SK-MEL-5 (cell line): ENCODE measurements around the gene KBTBD7. TPM values are rescaled to one million over a fixed set of nuclear protein-coding genes. Genes with fewer than 3 reads are reported as not detected.
A peak's percentile ranks its signal among the peaks of the same experiment; 100 is the strongest.

Experiments used
- DNase-seq: peaks from one replicate; pipeline ENCODE4 v3.0.0-alpha.2; 2016; ENCODE audit warnings: low read depth, low spot score
- in situ Hi-C: cut with HindIII; loops from 2 replicates; pipeline ENCODE4 v1.10.0; 2016; ENCODE audit warnings: low sequenced_read_pairs, high pct_unique_total_duplicates, low pct_unique_long_range_greater_than_20kb
- polyA plus RNA-seq, 2 experiments: library from polyadenylated mRNA; depleted of rRNA; stranded (reverse); fragments of >200 nt; gene quantifications; 2 replicates each; pipeline ENCODE4 v1.2.3, GENCODE V29; 2015
- total RNA-seq: library from RNA; depleted of rRNA; stranded (reverse); fragments of >200 nt; shearing (Covaris generic); gene quantifications from 2 replicates; pipeline ENCODE4 v1.2.3, GENCODE V29; 2014; rRNA removed

Gene KBTBD7
- 7.3 and 8.0 TPM in 2 replicates for total RNA-seq
- 7.1 and 8.4 TPM in 2 replicates for polyA plus RNA-seq (2015; cell fraction: cytosol; rRNA removed)
- 6.2 and 6.4 TPM in 2 replicates for polyA plus RNA-seq (2015; cell fraction: nucleus; rRNA removed)

GRCh38 chr13:41193919-41194824 lies at the start of gene KBTBD7:
KBTBD7 (minus strand) TSS chr13:41194569; CDS start chr13:41194257, 312 bp downstream.
- DNase-seq = peak; percentile 94
- in situ Hi-C loops = no loop called here

- no peak for DNase-seq
- in situ Hi-C loops = no loop called here
Observed at GRCh38 chr13:41241626-41242025, 47.3 kb upstream of the KBTBD7 start.

GRCh38 chr13:41236369-41236768 lies 42.0 kb upstream of the KBTBD7 start:
- in situ Hi-C loops = no loop called here
- DNase-seq = no peak

GRCh38 chr13:41232578-41233480 lies 38.5 kb upstream of the KBTBD7 start:
- no peak for DNase-seq
- in situ Hi-C loops = no loop called here

- in situ Hi-C loops = no loop called here
- no peak for DNase-seq
Observed at GRCh38 chr13:41231786-41232185, 37.4 kb upstream of the KBTBD7 start.

- in situ Hi-C loops = no loop called here
- no peak for DNase-seq
Observed at GRCh38 chr13:41231025-41231677, 36.8 kb upstream of the KBTBD7 start.

- DNase-seq = no peak
- in situ Hi-C loops = no loop called here
Observed at GRCh38 chr13:41229356-41229755, 35.0 kb upstream of the KBTBD7 start.

- in situ Hi-C loops = no loop called here
- no peak for DNase-seq
Observed at GRCh38 chr13:41224113-41225110, 30.0 kb upstream of the KBTBD7 start.

- in situ Hi-C loops = no loop called here
- peak; percentile 77 for DNase-seq
Observed at GRCh38 chr13:41222259-41222852, 28.0 kb upstream of the KBTBD7 start.

GRCh38 chr13:41220401-41220800 lies 26.0 kb upstream of the KBTBD7 start:
- DNase-seq = no peak
- in situ Hi-C loops = no loop called here

- peak; percentile 63 for DNase-seq
Observed at GRCh38 chr13:41216160-41216559, 21.8 kb upstream of the KBTBD7 start.

GRCh38 chr13:41213919-41214318 lies 19.6 kb upstream of the KBTBD7 start:
- in situ Hi-C loops = no loop called here

More at GRCh38 chr13:41216160-41216559, 21.8 kb upstream of the KBTBD7 start:
- in situ Hi-C loops = no loop called here

GRCh38 chr13:41213316-41213715 lies 18.9 kb upstream of the KBTBD7 start:
- DNase-seq = no peak
- in situ Hi-C loops = no loop called here

More at GRCh38 chr13:41213919-41214318, 19.6 kb upstream of the KBTBD7 start:
- no peak for DNase-seq

- DNase-seq = no peak
- in situ Hi-C loops = no loop called here
Observed at GRCh38 chr13:41212881-41213280, 18.5 kb upstream of the KBTBD7 start.

GRCh38 chr13:41211062-41211461 lies 16.7 kb upstream of the KBTBD7 start:
- in situ Hi-C loops = no loop called here
- DNase-seq = no peak

GRCh38 chr13:41206467-41206866 lies 12.1 kb upstream of the KBTBD7 start:
- no peak for DNase-seq
- in situ Hi-C loops = no loop called here
